ENCODE results near the gene IRAK1BP1. TPM values are rescaled to one million over a fixed set of nuclear protein-coding genes. Genes with fewer than 3 reads are reported as not detected.
"Not testable (repeated sequence)": the region's sequence is repeated elsewhere in the genome, so short reads cannot be mapped to it uniquely, and the experiment has no call there.

The IRAK1BP1 gene
- total and polyA plus RNA-seq, 3 donors from 2014 or later = 10.8 to 16.1 (median 16.0) TPM

- no peak for TF ChIP-seq CTCF (IDR thresholded peaks at IDR 0.05)
- TF ChIP-seq POLR2A (IDR thresholded peaks at IDR 0.05) = no peak
- WGBS, 2 donors = 1 to 2% methylated on average over 13 of the region's 13 CpGs
- H3K27ac ChIP-seq = peak overlapping the region; percentile 75 to 90
Measured at GRCh38 chr6:78867020-78867369, 356 bp upstream of the IRAK1BP1 start.

GRCh38 chr6:78868116-78868515 is 765 bp downstream of the IRAK1BP1 start:
- H3K9me3 ChIP-seq = no peaks in the 10 kb centered on the region
- 15 to 21% methylated on average over 8 of the region's 8 CpGs for WGBS, 2 donors
- H3K4me1 ChIP-seq = no peaks in the 10 kb centered on the region
- TF ChIP-seq CTCF (IDR thresholded peaks at IDR 0.05) (no peak), POLR2A (IDR thresholded peaks at IDR 0.05) (no peak)
- peak overlapping the region; percentile 75 to 84 for H3K4me3 ChIP-seq
- intact Hi-C loops (cut with DNase I; ENCODE audit: low total_unique reads) = no loop called here
- DNase-seq = no peak
- H3K36me3 ChIP-seq (ENCODE audit: low read depth, missing control alignments) = no peaks in the 10 kb centered on the region
- no peaks in the 10 kb centered on the region for H3K27me3 ChIP-seq
- H3K27ac ChIP-seq = peak overlapping the region in 1 of 2 donors; percentile 75

More at GRCh38 chr6:78867020-78867369, 356 bp upstream of the IRAK1BP1 start:
- Histone ChIP-seq H3K4me1 (no peaks in the 10 kb centered on the region), H3K27me3 (no peaks in the 10 kb centered on the region), H3K36me3 (ENCODE audit: low read depth, missing control alignments) (no peaks in the 10 kb centered on the region), H3K4me3 (peak overlapping the region; percentile 75 to 84), H3K9me3 (no peaks in the 10 kb centered on the region)
- intact Hi-C loops (cut with DNase I; ENCODE audit: low total_unique reads) = no loop called here
- no peak for DNase-seq

- no peak for DNase-seq
- WGBS, 2 donors = 76 to 90% methylated on average over 3 of the region's 3 CpGs
- intact Hi-C loops (cut with DNase I; ENCODE audit: low total_unique reads) = no loop called here
Measured at GRCh38 chr6:78875505-78875904, 8.2 kb downstream of the IRAK1BP1 start.

GRCh38 chr6:78883651-78884050 is 16.3 kb downstream of the IRAK1BP1 start:
- Histone ChIP-seq H3K9me3 (no peaks in the 10 kb centered on the region), H3K36me3 (ENCODE audit: low read depth, missing control alignments) (no peaks in the 10 kb centered on the region), H3K27ac (no peak overlapping the region), H3K4me3 (no peak overlapping the region), H3K4me1 (no peaks in the 10 kb centered on the region), H3K27me3 (no peaks in the 10 kb centered on the region)
- no peak for DNase-seq
- intact Hi-C loops (cut with DNase I; ENCODE audit: low total_unique reads) = no loop called here
- TF ChIP-seq CTCF (IDR thresholded peaks at IDR 0.05) (no peak), POLR2A (IDR thresholded peaks at IDR 0.05) (no peak)
- 90 to 92% methylated on average over 5 of the region's 5 CpGs for WGBS, 2 donors

More at GRCh38 chr6:78875505-78875904, 8.2 kb downstream of the IRAK1BP1 start:
- no peaks in the 10 kb centered on the region for H3K4me1 ChIP-seq
- H3K27me3 ChIP-seq = no peaks in the 10 kb centered on the region
- no peaks in the 10 kb centered on the region for H3K36me3 ChIP-seq (ENCODE audit: low read depth, missing control alignments)
- H3K9me3 ChIP-seq = no peaks in the 10 kb centered on the region
- no peak overlapping the region for H3K4me3 ChIP-seq
- no peak overlapping the region for H3K27ac ChIP-seq
- no peak for TF ChIP-seq CTCF (IDR thresholded peaks at IDR 0.05)
- no peak for TF ChIP-seq POLR2A (IDR thresholded peaks at IDR 0.05)

- WGBS, 2 donors = 92 to 94% methylated on average over 5 of the region's 5 CpGs
- H3K27ac ChIP-seq; H3K36me3 ChIP-seq (ENCODE audit: low read depth, missing control alignments); H3K4me1 ChIP-seq; H3K4me3 ChIP-seq; H3K9me3 ChIP-seq; intact Hi-C loops (cut with DNase I; ENCODE audit: low total_unique reads); DNase-seq; H3K27me3 ChIP-seq: not testable (repeated sequence)
Measured at GRCh38 chr6:78889901-78890300, 22.6 kb downstream of the IRAK1BP1 start.

All from testis (tissue), 3 donors.